Left lung (tissue), 10 donors: ENCODE results near the gene MREG. TPM values are rescaled to one million over a fixed set of nuclear protein-coding genes. Genes with fewer than 3 reads are reported as not detected.
A peak's percentile ranks its signal among the peaks of the same experiment; 100 is the strongest.

ENCODE experiments used
- ATAC-seq: fragments of 200-7000 bp; cut with Tn5 transposase; one replicate; pipeline ENCODE4 v1.9.1; 2020; ENCODE audit warnings: moderate library complexity
- DNase-seq, 4 donors: peaks; one replicate each; pipeline ENCODE4 v3.0.0-alpha.2; 2013 to 2020
- H3K27ac ChIP-seq, 2 donors: fragments of 200-600 bp; sonication (generic) in 1 of 2; one replicate each; pipeline versions ENCODE4 v1.5.0 to v1.8.0; 2020 to 2021
- H3K27me3 ChIP-seq, 2 donors: fragments of 200-600 bp; sonication (generic) in 1 of 2; one replicate each; pipeline versions ENCODE4 v1.5.0 to v1.8.0; 2020 to 2021
- H3K36me3 ChIP-seq, 2 donors: fragments of 200-600 bp; sonication (generic) in 1 of 2; one replicate each; pipeline versions ENCODE4 v1.5.0 to v1.8.0; 2020 to 2021
- H3K4me1 ChIP-seq, 2 donors: fragments of 200-600 bp; one replicate each; pipeline ENCODE4 v1.8.0; 2021
- H3K4me3 ChIP-seq, 2 donors: fragments of 200-600 bp; sonication (generic) in 1 of 2; one replicate each; pipeline versions ENCODE4 v1.5.0 to v1.8.0; 2020 to 2021; ENCODE audit warnings: mild to moderate bottlenecking in 1 of 2
- H3K9me3 ChIP-seq, 2 donors: fragments of 200-600 bp; sonication (generic) in 1 of 2; one replicate each; pipeline versions ENCODE4 v1.5.0 to v1.8.0; 2020 to 2021
- intact Hi-C, 2 donors: fragments of 100-400 bp; cut with DNase I; formaldehyde crosslinking; loops; one replicate each; pipeline versions ENCODE4 v1.11.2 to v1.14.2; 2022
- polyA plus RNA-seq, 6 donors: library from polyadenylated mRNA; unstranded; fragments of 120-200 nt; gene quantifications; one replicate each; pipeline ENCODE4 v1.2.1, GENCODE V29; 2013; ENCODE audit not compliant: insufficient read length in 6 of 6
- total RNA-seq, 2 donors: library from RNA; stranded (reverse); fragmentation: NEBNext Ultra II Directional; extraction: Animal tissue kit (Norgen Biotek cat#: 25700); gene quantifications; one replicate each; pipeline ENCODE4 v1.2.1, GENCODE V29; 2021
- TF ChIP-seq, protein P1 (sequence below), 2 donors: fragments of 200-600 bp; sonication (generic) in 1 of 2; IDR thresholded peaks; one replicate each; pipeline versions ENCODE4 v1.5.0 to v1.8.0; 2021; ENCODE audit warnings: antibody characterized with exemption in 2 of 2
- donor health status: DM: no; HTN: yes; CAD: no.
- donor health status: DM: no; HTN: no; CAD: no.

MREG gene
- total and polyA plus RNA-seq, 8 donors, result 12.0 to 17.1 (median 15.0) TPM

DNA sequence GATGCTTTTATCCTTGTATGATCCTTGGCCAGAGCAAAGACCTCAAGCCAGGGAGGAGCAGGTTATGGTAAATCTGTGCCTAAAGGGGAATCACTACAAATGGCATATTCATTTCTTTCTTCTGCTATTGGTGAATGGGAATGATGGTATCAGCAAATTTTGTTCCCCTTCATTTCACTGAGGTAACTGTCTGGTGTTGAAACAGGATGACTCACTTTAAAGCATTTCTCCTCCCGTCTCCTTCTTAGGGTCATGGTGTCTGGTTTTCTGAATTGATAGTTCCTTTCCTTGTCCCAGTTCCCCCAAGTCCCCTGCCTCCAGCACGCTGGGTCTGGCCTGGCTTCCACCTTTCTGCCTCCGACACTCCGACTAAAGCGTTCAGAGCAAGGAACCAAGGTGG is 109.2 kb downstream of the MREG start:
- no peak for DNase-seq
- no peaks in the 10 kb centered on the region for H3K9me3 ChIP-seq
- no peak overlapping the region for H3K4me3 ChIP-seq
- TF ChIP-seq, protein P1, sequence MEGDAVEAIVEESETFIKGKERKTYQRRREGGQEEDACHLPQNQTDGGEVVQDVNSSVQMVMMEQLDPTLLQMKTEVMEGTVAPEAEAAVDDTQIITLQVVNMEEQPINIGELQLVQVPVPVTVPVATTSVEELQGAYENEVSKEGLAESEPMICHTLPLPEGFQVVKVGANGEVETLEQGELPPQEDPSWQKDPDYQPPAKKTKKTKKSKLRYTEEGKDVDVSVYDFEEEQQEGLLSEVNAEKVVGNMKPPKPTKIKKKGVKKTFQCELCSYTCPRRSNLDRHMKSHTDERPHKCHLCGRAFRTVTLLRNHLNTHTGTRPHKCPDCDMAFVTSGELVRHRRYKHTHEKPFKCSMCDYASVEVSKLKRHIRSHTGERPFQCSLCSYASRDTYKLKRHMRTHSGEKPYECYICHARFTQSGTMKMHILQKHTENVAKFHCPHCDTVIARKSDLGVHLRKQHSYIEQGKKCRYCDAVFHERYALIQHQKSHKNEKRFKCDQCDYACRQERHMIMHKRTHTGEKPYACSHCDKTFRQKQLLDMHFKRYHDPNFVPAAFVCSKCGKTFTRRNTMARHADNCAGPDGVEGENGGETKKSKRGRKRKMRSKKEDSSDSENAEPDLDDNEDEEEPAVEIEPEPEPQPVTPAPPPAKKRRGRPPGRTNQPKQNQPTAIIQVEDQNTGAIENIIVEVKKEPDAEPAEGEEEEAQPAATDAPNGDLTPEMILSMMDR (IDR thresholded peaks at IDR 0.05), result no peak
- peak; percentile 52 for ATAC-seq
- peak overlapping the region in 1 of 2 donors; percentile 61 for H3K27ac ChIP-seq
- intact Hi-C loops, result no loop called here
- no peaks in the 10 kb centered on the region for H3K36me3 ChIP-seq
- no peaks in the 10 kb centered on the region for H3K27me3 ChIP-seq
- H3K4me1 ChIP-seq, result peaks cover 7 to 27% of the 10 kb centered on the region in 2 donors

DNA sequence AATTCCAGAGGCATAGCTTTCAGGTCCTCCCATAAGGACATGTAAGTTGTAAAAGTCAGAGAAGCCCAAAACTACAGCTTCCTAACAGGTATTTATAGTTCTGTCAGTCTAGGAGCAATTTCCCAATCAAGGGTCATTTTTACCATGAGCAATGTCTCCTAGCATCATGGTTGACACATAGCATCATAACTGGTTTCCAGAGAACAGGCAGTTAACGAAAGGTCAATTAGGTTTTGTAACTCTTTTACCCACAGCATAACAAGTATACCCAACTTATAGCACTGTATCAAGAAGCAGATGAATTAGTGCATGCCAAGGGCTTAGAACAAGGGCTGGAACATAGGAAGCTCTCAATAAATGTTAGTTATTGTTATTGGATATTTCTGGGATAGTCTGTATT is 110.1 kb downstream of the MREG start:
- DNase-seq (no peak), ATAC-seq (no peak)
- H3K9me3 ChIP-seq, result no peaks in the 10 kb centered on the region
- no peak overlapping the region for H3K4me3 ChIP-seq
- intact Hi-C loops, result no loop called here
- H3K27me3 ChIP-seq, result no peaks in the 10 kb centered on the region
- H3K4me1 ChIP-seq, result peaks cover 11 to 27% of the 10 kb centered on the region in 2 donors
- TF ChIP-seq, protein P1 (IDR thresholded peaks at IDR 0.05), result no peak
- peak overlapping the region in 1 of 2 donors; percentile 61 for H3K27ac ChIP-seq
- no peaks in the 10 kb centered on the region for H3K36me3 ChIP-seq

DNA sequence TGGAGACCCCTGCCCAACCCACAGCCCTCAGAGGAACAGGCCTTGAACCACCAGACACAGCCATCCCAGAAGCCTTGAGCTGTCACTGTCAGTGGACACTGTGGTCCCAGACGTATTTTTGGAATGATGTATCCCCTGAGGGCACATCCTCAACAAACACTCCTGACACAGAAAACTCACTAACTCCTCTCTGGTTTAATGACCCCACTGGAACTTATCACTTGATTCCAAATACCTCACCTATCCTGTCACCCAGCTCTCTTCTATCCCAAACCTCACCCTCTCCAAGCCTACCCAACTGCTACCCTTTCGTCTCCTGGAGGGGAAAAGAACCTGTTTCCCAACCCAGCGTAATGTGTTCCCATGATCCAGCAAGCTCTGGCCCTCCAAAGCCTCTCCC is 111.6 kb downstream of the MREG start:
- no peak overlapping the region for H3K4me3 ChIP-seq
- TF ChIP-seq, protein P1 (IDR thresholded peaks at IDR 0.05), result no peak
- no peaks in the 10 kb centered on the region for H3K9me3 ChIP-seq
- intact Hi-C loops, result no loop called here
- H3K4me1 ChIP-seq, result peaks cover 13 to 27% of the 10 kb centered on the region in 2 donors
- no peak overlapping the region for H3K27ac ChIP-seq
- H3K27me3 ChIP-seq, result no peaks in the 10 kb centered on the region
- DNase-seq (no peak), ATAC-seq (no peak)
- H3K36me3 ChIP-seq, result no peaks in the 10 kb centered on the region

DNA sequence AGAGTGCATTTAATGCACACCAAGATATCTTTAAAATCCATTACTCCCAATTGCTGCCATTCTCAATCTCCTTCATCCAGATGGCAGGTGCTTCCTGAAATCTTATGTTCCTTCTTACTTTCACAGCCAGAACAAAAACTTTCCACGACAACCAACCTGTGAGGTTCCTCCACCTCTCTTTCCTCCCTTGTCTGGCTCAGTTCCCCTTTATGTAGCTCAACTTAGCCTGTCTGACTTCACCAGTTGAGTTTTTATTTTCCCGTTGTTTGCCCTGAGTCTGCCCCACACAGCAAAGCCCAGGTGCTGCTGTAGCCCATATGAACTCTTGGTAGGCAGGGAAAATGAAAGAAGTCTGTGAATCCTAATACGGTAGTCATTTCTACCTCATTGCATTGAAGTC is 112.5 kb downstream of the MREG start:
- H3K27ac ChIP-seq, result peak overlapping the region in 1 of 2 donors; percentile 50
- no peak overlapping the region for H3K4me3 ChIP-seq
- no peak for ATAC-seq

DNA sequence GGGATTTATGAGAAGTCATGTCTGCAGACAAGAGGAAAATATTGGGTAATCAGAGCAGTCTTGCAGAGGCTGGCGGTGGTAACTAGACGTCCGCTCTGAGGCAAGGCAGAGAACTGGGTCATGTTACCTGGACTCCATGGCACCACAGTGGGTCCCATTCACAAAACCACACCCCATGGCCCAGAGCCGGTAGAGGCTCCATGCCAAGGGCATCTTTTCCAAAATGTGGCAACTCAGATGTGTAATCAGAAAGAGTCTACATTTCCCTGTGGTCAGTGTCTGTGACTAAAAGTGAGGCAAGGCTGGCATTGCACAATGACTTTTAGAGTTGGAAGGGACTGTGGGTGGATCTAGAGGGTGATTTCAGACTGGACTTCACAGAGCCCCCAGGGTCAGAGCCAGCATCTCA is 113.1 kb downstream of the MREG start:
- intact Hi-C loops, result no loop called here
- H3K36me3 ChIP-seq, result no peaks in the 10 kb centered on the region
- peak overlapping the region in 1 of 2 donors; percentile 50 for H3K27ac ChIP-seq
- TF ChIP-seq, protein P1 (IDR thresholded peaks at IDR 0.05), result no peak
- no peaks in the 10 kb centered on the region for H3K9me3 ChIP-seq
- ATAC-seq (peak; percentile 57), DNase-seq (peak in 1 of 4 donors; percentile 68)
- H3K27me3 ChIP-seq, result no peaks in the 10 kb centered on the region
- H3K4me3 ChIP-seq, result no peak overlapping the region
- peaks cover 13 to 27% of the 10 kb centered on the region in 2 donors for H3K4me1 ChIP-seq

More for the DNA sequence above, 112.5 kb downstream of the MREG start:
- Histone ChIP-seq H3K36me3 (no peaks in the 10 kb centered on the region), H3K9me3 (no peaks in the 10 kb centered on the region), H3K27me3 (no peaks in the 10 kb centered on the region), H3K4me1 (peaks cover 13 to 27% of the 10 kb centered on the region in 2 donors)
- TF ChIP-seq, protein P1 (IDR thresholded peaks at IDR 0.05), result no peak
- DNase-seq, result no peak
- intact Hi-C loops, result no loop called here
